GM12874 (cell line): Measurements from ENCODE around the gene GRIA1.

Source experiments
- TF ChIP-seq, protein P1 (sequence below): IDR thresholded peaks from 2 replicates; pipeline ENCODE4 v1.5.1; 2011; ENCODE audit warnings: low read depth, mild to moderate bottlenecking, control low read depth, low read length, moderate library complexity; ENCODE audit not compliant: insufficient read depth

Gene GRIA1

DNA sequence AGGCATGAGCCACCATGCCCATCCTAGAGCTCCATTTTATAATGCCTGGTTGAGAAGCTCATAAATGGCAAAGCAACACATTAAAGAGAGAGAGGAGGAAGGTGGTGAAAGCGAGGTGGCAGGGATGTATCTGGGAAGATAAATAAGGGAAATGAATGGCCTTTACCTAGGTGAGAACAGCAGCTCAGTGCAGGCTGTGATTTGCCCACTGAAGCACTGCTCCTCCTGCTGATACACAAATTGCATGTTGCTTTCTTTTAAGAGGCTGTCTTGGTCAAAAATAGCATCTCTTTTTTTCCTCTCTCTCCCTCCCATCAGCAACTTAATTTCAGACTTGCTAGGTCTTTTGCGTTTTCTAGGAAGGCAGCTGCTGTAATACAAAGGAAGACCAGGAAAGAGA, 289.4 kb downstream of the GRIA1 start:
- TF ChIP-seq, protein P1, sequence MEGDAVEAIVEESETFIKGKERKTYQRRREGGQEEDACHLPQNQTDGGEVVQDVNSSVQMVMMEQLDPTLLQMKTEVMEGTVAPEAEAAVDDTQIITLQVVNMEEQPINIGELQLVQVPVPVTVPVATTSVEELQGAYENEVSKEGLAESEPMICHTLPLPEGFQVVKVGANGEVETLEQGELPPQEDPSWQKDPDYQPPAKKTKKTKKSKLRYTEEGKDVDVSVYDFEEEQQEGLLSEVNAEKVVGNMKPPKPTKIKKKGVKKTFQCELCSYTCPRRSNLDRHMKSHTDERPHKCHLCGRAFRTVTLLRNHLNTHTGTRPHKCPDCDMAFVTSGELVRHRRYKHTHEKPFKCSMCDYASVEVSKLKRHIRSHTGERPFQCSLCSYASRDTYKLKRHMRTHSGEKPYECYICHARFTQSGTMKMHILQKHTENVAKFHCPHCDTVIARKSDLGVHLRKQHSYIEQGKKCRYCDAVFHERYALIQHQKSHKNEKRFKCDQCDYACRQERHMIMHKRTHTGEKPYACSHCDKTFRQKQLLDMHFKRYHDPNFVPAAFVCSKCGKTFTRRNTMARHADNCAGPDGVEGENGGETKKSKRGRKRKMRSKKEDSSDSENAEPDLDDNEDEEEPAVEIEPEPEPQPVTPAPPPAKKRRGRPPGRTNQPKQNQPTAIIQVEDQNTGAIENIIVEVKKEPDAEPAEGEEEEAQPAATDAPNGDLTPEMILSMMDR: no peak

DNA sequence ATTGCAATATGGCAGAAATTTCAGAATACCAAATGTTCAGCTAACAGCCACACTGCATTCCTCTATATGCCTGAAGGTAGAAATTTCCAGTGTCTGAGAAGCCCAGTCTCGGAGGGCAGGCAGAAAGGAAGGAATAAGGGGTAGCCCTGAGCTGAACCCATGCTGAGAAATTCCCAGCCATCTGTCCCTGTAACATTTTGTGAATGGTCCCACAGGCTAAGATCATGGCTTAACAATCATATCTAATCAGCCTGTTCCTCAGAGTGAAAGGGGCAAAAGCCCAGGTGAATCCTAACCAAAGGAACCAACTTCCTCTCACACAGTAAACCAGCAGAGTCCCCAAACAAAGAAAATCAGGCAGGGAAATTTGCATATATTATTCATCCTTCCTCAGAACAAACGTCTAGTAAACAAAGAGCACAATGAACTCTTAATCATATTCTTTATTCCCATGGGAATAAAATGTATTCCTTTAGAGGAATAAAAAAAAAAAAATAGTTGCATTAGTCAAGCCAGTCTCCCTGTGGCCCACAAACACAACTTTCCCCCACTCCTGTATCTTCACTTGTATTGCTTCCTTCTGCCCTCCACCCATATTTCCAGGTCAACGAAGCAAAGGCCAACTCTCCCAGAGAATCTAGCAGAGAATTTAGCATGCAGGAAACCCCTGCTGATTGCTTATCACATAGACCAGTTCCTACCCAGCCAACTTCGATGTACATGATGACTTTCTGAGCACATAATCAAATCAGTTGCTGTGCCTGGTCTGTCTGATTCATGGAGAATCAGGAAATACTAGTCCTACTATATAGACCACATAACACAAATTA, 290.6 kb downstream of the GRIA1 start:
- TF ChIP-seq, protein P1: no peak

DNA sequence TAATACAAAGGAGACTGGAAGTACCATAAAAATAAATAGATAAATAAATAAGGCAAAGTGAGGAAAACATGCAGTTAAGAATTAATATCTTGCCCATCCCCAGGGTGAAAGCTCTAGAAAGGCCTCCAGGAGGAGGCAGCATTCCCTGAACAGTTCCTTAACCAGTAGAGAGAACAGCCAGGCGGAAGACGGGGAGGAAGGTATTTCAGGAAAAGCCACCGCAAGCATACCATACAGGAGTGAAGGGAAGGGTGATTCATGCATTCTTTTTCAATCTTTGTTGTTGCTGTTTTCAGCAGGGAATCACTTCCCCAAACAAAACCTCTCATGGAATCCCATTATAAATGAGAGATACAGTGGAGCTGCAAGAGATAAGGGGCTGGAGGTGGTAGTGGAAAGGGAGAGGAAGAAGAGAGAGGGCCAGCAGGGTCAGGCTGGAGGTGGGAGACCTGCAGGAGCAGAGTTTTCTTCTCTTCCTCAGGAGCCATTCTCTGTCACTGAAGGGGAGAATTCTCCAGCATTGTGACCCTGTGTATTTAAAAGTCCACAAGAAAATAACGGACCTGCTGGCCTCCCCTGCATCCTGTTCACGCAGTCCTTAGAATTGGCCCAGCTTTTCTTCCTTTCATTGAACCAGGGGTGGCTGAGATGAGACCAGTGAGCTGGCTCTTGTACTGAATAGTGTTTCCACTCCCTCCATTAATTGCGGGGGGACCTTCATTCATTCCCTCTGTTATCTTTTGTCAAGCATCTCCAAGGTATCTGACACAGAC, 292.3 kb downstream of the GRIA1 start:
- TF ChIP-seq, protein P1: no peak

DNA sequence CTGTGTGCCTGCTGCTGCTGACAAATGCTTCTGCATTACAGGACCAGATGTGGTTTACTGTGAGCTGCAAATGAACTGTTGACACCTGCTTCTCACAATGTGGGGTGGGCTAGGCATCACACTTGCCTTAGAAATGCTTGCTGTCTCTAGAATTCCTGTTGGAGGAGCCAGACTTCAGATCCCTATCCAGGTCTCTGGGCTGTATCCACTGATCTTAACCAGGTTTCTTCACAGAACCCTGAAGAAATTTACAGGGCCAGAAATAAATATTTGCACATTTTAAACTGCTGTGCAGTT, 292.8 kb downstream of the GRIA1 start:
- TF ChIP-seq, protein P1: no peak

DNA sequence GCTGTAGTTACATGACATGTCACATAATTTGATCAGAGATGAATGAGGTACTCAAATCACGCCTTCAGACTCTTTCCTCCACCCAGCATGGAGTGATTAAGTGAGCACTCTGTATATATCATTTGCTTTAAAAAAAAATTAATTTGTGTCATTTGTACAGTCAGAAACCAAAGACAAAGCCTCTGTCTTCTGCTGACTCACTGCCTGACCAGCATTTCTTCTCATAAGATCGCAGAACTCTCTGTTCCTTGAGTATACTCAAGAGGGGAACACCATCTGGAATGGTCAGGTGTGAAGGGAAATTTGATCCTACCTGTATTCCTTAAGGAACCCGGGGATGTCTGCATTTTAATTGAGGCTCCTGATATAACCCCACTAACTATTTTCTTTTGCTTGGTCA, 293.8 kb downstream of the GRIA1 start:
- TF ChIP-seq, protein P1: no peak

DNA sequence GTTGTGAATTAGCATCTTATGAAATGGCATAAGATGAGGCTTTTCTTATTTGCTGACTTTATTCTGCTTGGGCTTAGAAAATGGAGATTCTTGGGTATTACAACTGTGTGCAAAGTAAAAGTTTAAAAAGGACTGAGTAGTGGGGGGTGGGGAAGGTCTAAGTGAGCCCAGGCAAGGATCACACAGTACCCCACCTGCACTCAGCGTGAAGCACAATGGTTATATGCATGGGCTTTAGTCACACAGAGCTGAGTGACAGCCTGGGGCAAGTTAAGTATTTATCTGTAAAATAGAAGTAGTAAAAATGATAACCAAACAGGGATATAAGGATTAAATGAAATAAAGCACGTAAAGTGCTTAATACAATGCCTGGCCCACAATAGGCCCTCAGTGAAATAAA, 300.9 kb downstream of the GRIA1 start:
- TF ChIP-seq, protein P1: no peak

DNA sequence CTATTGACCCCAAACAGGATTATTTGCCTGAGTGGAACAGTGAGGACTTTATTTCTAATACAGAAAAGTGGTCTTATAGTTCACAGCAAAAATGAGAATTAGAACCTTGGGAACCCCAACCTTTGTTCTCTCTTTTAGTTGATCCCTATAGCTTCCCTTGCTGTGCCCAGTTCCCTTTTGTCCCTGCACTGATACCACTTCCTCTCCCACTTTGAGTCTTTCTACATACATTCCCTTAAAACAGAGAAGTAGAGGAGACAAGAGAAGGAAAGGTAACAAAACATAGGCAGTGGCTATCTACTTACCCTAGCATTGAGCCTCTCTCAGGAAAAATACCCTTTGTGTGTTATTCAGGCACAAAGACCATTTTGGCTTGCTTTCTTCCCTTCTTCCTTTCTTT, 301.8 kb downstream of the GRIA1 start:
- TF ChIP-seq, protein P1: no peak
